ENCODE measurements around the gene HS3ST5. TPM values are rescaled to one million over a fixed set of nuclear protein-coding genes. Genes with fewer than 3 reads are reported as not detected.

The HS3ST5 gene
- total RNA-seq, 2 donors from 2014 or later = not detected

DNA sequence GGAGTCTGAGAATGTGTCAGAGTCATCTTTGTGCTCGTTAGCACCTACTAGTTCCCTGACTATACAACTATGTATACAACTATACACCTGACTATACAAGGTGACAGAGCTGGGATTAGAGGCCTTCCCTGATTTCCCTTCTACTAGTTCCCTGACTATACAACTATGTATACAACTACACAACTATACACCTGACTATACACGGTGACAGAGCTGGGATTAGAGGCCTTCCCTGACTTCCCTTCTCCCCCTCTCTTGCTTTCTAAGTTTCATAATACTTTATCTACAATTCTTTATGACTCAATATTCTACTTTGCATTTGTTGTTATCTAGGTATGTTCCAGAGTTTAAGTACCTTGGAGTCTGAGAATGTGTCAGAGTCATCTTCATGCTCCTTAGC, 68.0 kb downstream of the HS3ST5 start:
- Histone ChIP-seq H3K9me3 (no peaks in the 10 kb centered on the region), H3K4me1 (ENCODE audit: control insufficient read depth in 1 of 2, low read depth in 2 of 2) (no peaks in the 10 kb centered on the region), H3K36me3 (no peaks in the 10 kb centered on the region), H3K27me3 (replicated peaks; ENCODE audit: insufficient read depth) (no peaks in the 10 kb centered on the region), H3K4me3 (no peak overlapping the region), H3K27ac (no peak overlapping the region)
- no peak for DNase-seq (ENCODE audit: low spot score)
- no peak for ATAC-seq (ENCODE audit: insufficient number of reproducible peaks, low FRiP score, low read depth)
- TF ChIP-seq, protein P1, sequence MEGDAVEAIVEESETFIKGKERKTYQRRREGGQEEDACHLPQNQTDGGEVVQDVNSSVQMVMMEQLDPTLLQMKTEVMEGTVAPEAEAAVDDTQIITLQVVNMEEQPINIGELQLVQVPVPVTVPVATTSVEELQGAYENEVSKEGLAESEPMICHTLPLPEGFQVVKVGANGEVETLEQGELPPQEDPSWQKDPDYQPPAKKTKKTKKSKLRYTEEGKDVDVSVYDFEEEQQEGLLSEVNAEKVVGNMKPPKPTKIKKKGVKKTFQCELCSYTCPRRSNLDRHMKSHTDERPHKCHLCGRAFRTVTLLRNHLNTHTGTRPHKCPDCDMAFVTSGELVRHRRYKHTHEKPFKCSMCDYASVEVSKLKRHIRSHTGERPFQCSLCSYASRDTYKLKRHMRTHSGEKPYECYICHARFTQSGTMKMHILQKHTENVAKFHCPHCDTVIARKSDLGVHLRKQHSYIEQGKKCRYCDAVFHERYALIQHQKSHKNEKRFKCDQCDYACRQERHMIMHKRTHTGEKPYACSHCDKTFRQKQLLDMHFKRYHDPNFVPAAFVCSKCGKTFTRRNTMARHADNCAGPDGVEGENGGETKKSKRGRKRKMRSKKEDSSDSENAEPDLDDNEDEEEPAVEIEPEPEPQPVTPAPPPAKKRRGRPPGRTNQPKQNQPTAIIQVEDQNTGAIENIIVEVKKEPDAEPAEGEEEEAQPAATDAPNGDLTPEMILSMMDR (IDR thresholded peaks at IDR 0.05) = no peak

DNA sequence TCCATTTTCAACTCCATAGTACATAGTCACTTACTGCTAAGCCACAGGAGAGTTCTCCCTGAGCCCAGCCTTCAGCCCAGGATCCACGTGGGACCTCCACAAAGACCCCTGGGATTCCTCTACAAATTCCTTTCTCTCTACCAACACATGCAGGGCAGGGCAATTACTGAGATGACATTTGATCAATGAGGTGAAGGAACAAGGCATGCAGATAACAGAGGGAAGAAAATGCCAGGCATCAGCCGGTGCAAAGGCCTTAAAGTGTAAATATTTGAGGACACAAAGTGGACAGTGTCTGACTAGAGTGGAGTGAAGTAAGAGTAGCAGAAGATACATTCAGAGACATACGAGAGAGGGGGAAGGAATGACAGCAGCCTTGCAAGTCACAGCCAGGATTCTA, 70.2 kb downstream of the HS3ST5 start:
- Histone ChIP-seq H3K4me1 (ENCODE audit: control insufficient read depth in 1 of 2, low read depth in 2 of 2) (no peaks in the 10 kb centered on the region), H3K36me3 (no peaks in the 10 kb centered on the region), H3K27ac (no peak overlapping the region), H3K4me3 (no peak overlapping the region), H3K27me3 (replicated peaks; ENCODE audit: insufficient read depth) (no peaks in the 10 kb centered on the region), H3K9me3 (no peaks in the 10 kb centered on the region)
- DNase-seq (ENCODE audit: low spot score) (no peak), ATAC-seq (ENCODE audit: insufficient number of reproducible peaks, low FRiP score, low read depth) (no peak)
- TF ChIP-seq, protein P1 (IDR thresholded peaks at IDR 0.05) = no peak

DNA sequence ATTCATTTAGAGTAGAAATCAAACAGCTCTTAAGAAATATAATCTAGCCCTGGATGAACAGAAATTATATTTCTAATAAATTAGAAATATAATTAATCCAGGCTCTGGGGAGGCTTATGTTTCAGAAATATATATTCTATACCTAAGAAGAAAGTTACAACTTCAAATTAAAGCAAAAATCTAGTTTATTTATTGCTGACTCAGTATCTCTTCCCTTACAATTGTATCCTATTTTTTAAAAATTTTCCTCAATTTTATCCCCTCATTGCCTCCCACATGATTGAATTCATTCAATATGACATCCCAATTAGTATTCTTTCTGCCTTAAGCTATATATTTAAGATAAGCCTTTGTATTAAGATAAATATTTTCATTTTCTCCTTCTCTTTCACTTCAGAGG, 71.4 kb downstream of the HS3ST5 start:
- Histone ChIP-seq H3K4me3 (no peak overlapping the region), H3K27me3 (replicated peaks; ENCODE audit: insufficient read depth) (no peaks in the 10 kb centered on the region), H3K27ac (no peak overlapping the region), H3K36me3 (no peaks in the 10 kb centered on the region), H3K9me3 (no peaks in the 10 kb centered on the region), H3K4me1 (ENCODE audit: control insufficient read depth in 1 of 2, low read depth in 2 of 2) (no peaks in the 10 kb centered on the region)
- TF ChIP-seq, protein P1 (IDR thresholded peaks at IDR 0.05) = no peak
- no peak for ATAC-seq (ENCODE audit: insufficient number of reproducible peaks, low FRiP score, low read depth)
- DNase-seq (ENCODE audit: low spot score) = no peak

DNA sequence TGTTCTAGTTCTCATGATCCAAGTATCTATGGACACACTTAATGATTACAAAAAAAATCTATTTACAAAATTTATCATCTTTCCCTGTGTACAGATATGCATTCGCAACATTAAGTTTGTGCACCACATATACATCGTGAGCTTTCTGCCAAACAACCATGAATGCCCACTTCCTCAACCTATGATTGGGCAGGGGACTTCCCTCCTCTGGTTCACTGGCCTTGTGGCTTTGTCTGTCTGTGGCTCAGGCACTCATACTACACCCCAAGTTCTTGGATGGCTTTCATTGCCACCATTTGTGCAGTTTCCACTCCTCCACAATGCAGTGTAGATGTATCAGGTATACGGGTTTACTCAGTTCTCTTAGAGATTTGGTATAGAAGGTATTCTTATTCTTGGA, 74.9 kb downstream of the HS3ST5 start:
- TF ChIP-seq, protein P1 (IDR thresholded peaks at IDR 0.05) = no peak
- no peaks in the 10 kb centered on the region for H3K4me1 ChIP-seq (ENCODE audit: control insufficient read depth in 1 of 2, low read depth in 2 of 2)
- H3K27me3 ChIP-seq (replicated peaks; ENCODE audit: insufficient read depth) = no peaks in the 10 kb centered on the region
- no peak overlapping the region for H3K4me3 ChIP-seq
- H3K9me3 ChIP-seq = no peaks in the 10 kb centered on the region
- H3K36me3 ChIP-seq = no peaks in the 10 kb centered on the region
- no peak for ATAC-seq (ENCODE audit: insufficient number of reproducible peaks, low FRiP score, low read depth)
- H3K27ac ChIP-seq = no peak overlapping the region
- DNase-seq (ENCODE audit: low spot score) = no peak

DNA sequence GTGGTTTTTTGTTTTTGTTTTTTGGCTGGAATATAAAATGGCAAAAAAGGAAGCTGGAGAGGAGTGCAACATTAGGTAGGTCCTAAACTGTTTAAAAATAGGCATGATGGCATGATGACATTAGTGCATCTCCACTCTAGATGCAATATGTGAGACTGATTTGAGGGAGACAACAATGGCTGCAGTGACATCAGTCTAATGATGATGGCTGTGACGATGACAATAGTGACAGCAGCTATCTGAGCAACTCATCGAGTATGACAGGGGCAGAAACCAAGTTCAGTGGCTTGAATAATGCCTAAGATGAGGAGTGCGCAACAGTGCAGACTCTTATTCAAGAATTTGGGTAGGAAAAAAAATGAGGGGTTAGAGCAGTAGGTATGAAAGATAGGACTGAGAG, 82.0 kb downstream of the HS3ST5 start:
- TF ChIP-seq, protein P1 (IDR thresholded peaks at IDR 0.05) = no peak
- DNase-seq (ENCODE audit: low spot score) (no peak), ATAC-seq (ENCODE audit: insufficient number of reproducible peaks, low FRiP score, low read depth) (no peak)
- Histone ChIP-seq H3K4me1 (ENCODE audit: control insufficient read depth in 1 of 2, low read depth in 2 of 2) (no peaks in the 10 kb centered on the region), H3K9me3 (no peaks in the 10 kb centered on the region), H3K36me3 (no peaks in the 10 kb centered on the region), H3K27me3 (replicated peaks; ENCODE audit: insufficient read depth) (no peaks in the 10 kb centered on the region), H3K27ac (no peak overlapping the region), H3K4me3 (no peak overlapping the region)

All from thoracic aorta (tissue), 2 donors.